DMS 273 (cell line): ENCODE data around the gene GATAD2B.
"Not testable (repeated sequence)": the region's sequence is repeated elsewhere in the genome, so short reads cannot be mapped to it uniquely, and the experiment has no call there.

ENCODE experiments used
- DNase-seq: peaks from one replicate; lab custom pipeline; 2025; ENCODE audit not compliant: unreplicated experiment; lab: John Stamatoyannopoulos, UW

GATAD2B gene

DNA sequence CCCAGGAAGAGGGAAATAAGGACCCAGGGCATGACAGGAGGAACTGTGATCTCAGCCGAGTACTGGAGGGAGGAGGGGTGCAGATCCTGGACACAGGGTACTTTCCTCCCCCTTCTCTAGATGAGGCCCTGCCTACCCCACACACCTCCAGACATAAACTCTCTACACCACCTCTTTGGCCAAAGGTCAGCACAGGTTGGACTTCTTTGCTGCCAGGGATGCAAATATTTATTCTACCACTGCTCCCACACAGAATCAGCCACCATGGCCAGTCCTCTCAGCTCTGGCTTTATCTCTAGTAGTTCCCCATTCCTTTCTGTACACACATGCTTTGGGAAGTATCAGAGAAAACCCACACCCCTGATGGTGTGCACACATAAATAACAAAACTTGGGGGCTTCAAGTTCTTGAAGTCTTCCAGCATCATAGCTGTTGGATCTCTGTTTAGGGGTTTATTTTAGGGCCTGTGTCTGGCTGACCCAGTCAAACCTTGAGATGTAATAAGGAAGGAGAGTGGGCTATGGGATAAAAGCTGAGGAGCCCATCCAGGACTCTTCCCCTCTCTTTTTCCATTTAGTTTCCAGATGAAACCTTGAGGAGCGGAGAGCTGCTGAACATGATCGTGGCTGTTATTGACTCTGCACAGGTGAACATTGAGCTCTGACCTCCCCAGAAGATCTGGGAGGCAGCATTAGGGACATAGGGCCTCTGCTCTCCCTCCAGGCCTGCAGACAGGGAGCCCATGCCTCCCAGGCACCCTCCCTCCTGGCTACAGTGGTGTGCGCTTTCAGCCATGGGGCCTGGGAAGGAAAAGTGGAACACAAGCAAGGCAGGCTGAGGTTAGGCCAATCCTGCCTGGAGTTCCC is 154.2 kb downstream of the GATAD2B start:
- no peak for DNase-seq

DNA sequence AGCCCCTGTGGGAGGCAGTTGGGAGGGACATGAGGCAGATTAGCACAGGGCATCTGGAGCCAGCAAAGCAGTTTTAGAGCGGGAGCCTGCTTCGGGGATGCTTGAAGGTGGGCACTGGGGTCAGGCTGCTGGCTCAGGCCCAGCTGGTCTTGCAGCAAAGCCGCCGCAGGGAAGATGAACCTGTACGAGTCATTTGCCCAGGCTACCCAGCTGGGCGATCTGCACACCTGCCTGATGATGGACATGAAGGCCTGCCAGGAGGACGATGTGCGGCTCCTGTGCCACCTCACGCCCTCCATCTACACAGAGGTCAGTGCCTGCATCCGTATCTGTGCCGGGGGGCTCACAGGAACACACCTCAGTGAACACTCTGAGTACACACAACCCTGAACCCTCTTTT is 155.3 kb downstream of the GATAD2B start:
- no peak for DNase-seq

DNA sequence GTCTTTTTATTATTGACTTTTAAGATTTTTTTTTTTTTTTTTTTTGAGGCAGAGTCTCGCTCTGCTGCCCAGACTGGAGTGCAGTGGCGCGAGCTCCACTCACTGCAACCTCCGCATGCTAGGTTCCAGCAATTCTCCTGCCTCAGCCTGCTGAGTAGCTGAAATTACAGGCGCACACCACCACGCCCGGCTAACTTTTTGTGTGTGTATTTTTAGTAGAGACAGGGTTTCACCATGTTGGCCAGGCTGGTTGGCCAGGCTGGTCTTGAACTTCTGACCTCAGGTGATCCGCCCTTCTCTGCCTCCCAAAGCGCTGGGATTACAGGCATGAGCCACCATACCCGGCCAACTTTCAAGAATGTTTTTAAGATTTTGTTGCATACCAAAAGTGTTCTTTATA is 156.1 kb downstream of the GATAD2B start:
- DNase-seq: not testable (repeated sequence)

DNA sequence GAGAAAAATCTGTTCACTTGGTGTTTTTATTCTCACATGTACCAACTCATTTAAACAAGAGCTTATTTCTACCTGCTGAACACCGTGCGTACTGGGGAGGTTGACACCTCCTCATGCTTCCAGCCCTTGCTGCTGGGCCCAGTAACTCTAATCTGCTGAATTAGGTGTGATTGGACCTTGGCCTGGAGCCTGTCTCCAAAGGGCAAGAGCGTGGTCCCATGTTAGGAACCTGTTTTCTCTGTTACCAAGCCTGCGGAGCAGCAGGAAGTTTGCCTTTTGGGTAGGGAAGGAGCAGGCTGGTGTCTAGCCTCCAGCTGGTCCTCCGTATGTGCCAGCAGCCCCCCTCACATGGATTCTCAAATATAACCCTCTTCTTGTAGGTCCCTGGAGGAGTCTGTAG is 158.5 kb downstream of the GATAD2B start:
- DNase-seq: no peak

DNA sequence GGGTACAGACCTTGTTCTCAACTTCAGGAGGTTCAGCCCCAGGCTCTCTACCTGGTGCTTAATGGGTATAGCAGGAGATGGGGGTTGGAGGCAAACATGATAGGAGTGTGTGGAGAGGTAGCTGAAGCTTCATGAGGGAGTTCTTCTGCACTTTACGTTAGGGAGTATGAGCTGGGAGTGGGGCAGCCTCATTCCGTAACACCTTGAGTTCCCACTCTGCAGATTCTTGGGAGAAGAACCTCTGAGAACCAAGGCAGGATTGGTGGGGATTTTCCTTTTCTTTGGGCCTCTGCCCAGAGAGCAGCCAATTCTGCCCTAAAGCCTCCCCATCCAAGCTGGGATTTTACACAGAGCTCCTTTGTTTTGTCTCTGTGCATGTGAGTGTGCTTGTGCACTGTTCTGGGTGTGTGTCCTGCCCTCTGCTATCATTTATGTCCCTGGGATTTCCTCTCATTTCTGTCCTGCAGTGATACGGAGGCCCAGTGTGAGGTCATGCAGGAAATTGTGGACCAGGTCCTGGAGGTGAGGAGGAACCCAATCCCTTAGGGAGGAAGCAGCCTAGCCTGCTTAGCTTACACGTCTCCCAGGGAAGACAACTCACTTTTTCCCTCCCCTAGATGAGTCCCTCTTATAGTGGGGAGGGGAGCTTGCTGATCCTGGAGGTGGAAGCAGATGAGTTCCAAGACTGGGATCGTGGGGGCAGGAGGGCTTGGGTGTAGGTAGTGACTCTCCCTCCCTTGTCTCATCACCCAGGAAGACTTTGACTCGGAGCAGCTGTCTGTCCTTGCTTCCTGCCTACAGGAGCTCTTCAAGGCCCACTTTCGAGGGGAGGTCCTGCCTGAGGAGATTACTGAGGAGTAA is 159.2 kb downstream of the GATAD2B start:
- no peak for DNase-seq

DNA sequence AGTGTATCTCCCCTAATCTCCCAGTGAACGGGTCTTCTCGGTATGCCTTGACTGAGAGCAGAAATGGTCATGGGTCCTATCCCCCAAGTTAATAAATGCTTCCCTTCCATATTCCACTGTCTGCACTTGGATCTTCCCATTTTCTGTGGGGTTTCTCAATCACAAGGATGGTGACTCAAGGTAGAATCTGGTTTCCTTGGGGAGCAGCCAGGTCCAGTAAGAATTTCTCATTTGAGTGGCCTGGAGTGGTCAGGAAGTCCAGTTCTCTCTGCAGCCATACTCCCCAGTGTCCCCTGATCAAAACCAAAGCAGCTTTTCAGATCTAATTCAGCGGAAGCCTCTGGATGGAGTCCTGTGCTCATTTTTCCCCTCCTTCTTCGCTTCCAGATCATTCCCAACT is 162.3 kb downstream of the GATAD2B start:
- no peak for DNase-seq
